HG02678 (cell line): ENCODE measurements around the gene ANKRD36C.
"Not testable (repeated sequence)": the region's sequence is repeated elsewhere in the genome, so short reads cannot be mapped to it uniquely, and the experiment has no call there.

Experiments used
- ATAC-seq: cut with Tn5 transposase; IDR thresholded peaks from one replicate; pipeline ENCODE4 v1.9.1; 2021; ENCODE audit warnings: mild to moderate bottlenecking, moderate library complexity; ENCODE audit not compliant: unreplicated experiment

ANKRD36C gene

DNA sequence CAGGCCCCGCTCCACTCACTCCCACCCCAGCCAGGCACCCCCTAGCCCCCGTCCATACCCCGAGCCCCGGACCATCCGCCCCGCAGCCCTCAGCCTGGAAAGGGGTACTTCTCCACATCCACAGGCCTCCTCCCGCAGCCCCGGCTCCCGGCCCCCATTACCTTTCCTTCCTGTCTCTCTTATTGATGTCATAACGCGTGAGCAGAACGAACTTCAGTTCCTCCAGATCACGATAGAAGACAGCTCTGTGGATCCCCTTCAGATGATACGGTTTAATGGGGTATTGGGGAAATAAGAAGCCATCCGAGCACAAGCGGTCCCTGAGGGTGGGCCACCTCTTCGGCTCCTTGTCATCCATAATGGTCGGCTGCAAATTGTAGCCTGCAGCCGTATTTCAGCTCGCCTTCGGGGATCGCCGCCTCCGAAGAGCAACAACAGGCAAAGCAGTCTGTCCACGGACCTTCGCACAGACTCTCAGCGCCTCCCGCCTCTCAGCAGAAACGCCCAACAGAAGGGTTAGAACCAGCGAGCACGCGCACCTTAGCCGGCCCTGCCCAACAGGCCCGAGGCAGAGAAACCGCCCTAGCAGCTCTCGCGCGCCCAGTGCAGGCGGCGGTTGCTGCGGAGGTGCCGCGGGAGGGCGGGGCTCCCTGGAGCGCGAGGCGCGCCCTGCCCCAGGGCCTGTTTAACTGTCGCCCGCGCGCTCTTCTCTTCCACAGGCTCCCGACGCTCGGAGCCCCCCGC is at the start of gene ANKRD36C:
Gene ANKRD36C (minus strand): TSS at position 474 of the 744 bp plus-strand sequence. CDS start 116 bp downstream, at position 358.
- peak; percentile 93 for ATAC-seq

DNA sequence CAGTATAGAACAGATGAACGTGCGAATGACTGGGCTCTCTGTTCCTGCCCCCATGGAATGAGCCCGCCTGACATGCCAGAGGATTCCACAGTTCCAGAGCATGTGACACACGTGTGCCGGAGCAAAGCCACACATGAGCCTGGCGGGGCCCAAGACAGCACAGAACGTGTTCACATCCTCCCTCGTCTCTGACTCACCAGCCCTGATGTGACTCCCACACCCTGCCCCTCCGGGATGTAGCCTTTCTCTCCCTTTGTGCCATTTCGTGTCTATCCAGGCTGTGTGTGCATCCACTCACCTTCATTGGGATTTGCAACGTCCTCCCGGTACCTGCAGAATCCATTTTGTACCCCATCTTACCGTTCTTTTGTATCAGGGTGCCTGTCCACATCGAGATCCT is 43.9 kb upstream of the ANKRD36C start:
- ATAC-seq = not testable (repeated sequence)

DNA sequence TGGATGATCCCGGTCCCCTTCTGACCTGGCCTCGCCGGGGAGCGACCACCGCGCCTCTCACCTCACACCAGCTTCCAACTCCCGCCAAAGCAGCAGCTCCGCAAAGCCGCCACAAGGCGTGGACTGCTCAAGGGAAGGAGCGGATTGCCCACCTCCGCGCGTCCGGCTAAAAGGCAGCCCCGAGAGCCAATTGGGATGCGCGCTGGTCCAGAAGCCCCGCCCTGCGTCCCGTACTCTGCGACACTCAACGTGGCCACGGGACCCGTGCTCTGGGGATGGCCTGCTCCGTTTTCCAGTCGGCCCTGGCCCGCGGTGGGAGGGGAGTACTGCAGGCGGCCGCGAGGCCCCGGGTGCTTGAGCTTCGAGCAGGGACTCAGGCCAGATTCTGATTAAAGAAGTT is 43.2 kb upstream of the ANKRD36C start, which contains the start of gene GPAT2:
Gene GPAT2 (minus strand): TSS at position 125 of the 400 bp plus-strand sequence. CDS start 2,557 bp downstream, outside the sequence.
- peak; percentile 59 for ATAC-seq

DNA sequence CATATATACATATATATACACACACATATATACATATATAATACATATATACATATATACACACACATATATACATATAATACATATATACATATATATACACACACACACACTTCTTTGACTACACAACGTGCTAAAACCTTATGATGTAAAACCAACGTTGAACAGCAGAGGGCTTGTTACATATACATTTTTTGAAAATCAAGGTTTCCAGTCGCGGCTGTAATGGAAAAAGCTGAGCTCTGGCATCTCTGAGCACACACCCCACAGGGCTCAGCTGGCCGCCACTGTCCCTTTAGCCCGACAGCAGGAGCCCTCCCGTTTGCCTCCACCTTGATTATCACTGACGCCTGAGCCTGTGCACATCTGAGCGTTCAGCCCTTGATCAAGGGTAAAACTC is 42.4 kb upstream of the ANKRD36C start:
- not testable (repeated sequence) for ATAC-seq

DNA sequence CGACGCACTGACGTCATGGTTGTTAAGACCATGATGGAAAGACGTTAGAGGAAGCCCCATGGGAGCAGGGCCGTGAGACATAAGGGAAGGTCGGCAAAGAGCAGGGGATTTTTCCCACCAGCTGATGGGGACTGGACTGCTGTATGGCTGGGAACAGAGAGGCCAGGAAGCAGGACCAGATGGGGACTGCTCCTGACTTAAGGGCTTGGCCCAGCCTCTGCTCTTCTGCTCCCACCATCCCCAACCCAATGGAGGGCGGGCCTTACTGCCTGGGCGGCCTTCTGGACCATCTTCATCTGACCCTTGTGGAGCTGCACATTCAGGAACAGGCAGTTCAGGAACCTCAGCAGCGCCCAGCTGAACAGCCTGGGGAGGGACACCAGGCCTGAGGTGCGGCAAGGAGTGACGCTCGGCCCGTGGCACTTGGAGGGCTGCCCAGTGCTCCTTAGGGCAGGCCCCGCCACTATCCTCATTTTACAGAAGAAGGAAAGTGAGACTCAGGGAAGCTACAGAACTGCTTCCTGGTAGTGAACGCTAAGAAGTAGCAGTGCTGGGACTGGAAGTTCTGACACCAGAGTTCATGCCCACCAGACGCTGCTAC is 36.2 kb upstream of the ANKRD36C start:
- not testable (repeated sequence) for ATAC-seq

DNA sequence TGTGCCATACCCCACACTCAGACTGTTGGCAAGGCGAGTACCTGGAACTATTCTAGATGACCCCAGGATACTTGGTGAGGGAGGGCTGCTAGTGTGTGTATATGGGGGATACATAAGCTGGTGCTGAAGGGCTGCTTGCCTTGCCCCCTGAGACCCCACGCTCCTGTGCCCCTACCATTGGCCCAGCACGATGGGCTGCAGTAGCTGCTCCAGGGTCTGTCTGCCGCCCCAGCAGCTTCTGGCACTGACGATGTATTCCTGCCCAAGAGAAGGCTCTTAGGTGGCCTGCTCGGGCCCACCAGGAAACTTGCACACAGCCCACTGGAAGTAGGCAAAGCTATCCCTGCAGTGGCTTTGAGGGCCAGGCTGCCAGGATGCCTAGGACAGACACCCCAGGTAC is 34.1 kb upstream of the ANKRD36C start:
- ATAC-seq = not testable (repeated sequence)

DNA sequence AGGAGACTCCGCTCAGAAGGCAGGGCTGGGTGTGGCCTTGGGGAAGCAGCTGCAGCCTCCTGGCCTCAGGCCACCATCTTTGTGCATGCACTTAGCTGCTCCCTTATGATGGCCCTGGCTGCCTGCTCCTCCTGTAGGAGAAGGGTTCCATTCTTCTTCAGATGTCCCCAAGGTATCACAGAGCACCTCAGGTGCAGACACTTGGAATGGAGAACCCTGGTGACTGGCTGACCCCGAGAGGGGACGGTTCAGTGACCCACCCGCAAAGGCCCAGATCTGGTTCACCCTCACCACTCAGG is 33.5 kb upstream of the ANKRD36C start:
- ATAC-seq = no peak

DNA sequence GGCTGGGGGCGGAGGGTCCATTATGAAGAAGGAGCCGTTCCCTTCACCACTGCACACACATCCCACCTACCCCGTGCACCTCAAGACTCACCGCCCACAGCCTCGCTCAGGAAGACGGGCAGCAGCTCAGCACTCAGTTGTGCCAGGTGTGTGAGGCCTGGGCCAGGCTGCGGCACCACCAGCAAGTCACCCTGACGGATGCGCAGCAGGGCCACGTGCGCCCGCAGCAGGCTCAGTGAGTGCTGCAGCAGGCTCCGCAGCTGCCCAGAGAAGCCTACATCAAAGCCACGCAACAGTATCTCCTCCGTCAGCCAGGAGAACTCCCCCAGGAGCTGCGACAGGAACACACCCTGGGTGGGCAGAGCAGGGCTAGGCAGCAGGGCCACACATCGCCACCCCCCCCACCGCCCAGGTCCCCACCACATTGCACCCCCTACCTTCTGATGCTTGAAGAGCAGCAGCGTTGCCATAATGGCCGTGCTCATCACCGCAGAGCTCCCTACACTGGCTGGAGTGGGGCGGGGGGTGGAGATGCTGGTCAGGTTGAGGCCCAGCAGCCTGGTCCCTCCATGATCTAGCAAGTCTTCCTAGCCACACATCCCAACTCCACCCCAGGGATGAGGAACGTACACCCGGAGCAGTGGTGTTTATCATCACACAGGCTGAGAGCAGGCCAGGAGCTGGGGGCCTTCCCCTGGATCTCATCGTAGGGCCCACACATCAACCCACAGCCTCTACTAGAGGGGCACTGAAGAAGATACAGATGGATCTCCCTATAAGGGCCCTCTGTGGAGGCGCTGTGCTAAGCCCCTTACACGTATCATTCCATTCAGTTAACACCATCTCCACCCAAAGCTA is 32.9 kb upstream of the ANKRD36C start:
- no peak for ATAC-seq

DNA sequence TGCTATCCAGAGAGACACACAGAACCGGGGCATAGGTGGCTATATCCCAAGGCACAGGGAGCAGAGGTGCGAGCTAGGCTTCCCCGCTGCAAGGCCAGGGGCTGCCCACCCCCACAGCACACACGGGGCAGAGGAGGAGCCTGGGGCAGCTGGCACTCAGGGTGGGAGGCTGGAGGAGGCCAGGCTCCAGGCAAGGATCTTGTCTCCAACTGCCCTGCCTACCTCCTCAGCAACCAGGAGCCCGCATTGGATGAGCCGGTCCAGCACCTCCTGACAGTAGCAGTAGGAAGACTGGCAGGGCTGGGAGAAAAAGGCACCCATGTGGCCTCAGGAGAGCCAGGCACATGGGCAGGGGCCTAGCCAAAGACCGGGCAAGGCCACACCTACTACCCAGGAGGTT is 32.1 kb upstream of the ANKRD36C start:
- ATAC-seq = not testable (repeated sequence)

DNA sequence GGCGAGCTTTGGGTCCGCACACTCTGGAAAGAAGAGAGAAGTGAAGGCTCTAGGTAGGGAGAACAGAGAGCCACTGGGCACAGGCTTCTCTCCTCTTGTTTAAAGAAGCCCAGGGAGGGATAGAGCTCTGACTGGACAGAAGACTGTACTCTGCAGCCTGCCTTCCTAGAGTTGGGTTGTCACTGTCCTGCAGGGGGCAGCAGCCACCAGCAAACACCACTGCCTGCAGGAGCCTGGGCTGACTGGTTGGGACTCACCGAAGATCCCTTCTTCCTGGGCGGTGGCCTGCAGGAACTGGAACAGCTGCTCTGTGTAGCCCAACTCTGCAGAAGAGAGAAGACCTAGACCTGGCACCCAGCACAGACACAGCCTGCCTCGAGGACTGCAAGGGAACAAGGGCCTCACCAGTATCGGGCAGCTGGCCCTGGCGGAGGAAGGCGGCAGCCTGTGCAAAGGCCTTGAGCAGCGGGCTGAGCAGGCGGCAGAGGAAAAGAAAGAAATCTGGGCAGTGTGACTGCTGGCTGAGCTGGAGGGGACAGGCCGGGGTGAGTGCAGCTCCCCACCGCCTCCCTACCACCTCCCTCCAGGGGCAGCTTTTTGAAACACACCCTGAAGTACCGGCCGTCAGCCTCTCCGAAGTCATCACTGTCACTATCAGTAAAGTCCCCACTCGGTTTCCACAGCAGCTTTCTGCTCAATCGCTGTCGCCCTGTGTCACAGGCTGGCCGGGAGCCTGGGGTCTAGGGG is 31.2 kb upstream of the ANKRD36C start:
- ATAC-seq = peak; percentile 74

DNA sequence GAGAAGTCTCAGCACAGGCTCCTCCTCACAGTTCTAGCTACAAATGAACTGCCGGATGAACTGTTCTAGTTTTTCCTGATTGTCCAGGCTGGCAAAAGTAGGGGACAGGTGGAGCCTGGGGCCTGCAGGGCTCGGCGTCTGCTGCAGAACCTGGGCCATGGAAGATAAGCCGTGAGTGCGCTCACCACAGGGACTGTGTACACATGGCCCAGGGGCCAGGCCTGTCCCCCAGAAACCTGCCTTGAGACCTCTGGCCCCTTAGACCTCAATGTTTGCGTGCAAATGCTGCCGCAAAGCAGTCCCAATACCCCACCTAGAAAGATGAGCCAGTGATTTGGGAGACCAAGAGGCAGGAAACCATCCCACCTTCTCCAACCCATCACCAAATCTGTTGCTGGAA is 30.5 kb upstream of the ANKRD36C start:
- not testable (repeated sequence) for ATAC-seq

DNA sequence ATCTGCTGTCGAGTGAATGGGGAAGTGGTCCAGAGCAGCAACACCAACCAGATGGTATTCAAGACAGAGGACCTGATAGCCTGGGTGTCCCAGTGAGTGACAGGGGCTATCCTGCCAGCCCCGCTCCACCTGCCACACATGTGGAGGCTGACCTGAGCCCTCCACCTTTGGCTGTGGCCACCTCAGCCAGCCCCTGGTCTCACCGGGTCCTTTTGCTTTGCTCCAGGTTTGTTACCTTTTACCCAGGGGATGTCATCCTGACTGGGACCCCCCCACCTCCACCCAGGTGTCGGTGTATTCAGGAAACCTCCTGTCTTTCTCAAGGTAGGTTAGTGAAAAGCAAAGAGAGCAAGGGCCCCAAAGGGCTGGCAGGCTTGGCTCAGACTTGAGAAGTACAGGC is 29.5 kb upstream of the ANKRD36C start:
- ATAC-seq = not testable (repeated sequence)

DNA sequence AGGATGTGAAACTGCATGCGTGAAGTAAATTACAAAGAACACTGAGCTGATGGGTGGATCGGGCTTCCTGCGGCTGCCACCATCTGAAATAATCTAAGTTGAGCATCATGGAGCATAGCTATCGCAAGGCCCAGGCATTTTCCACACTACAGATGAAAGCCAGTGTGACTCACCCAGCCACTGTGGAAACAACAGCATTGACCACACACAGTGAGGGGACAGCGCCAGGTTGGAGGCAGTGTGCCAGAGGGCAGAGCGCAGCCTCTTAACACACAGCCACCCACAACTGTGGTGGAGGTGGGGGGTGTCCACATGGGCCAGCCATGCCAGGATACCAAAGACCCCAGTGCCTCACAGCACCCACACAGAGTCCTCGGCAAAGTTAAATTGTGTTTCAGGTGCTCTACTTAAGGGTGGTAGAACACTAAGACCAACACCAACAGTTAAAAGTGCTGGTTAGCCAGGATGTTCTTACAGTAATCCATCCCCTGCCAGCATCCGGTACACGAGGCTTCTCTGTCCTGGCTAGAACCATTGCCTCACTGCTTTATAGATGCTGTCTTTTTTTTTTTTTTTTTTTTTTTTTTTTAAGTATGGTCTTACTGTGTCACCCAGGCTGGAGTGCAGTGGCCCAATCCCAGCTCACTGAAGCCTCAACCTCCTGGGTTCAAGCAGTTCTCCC is 28.4 kb upstream of the ANKRD36C start:
- ATAC-seq = not testable (repeated sequence)

DNA sequence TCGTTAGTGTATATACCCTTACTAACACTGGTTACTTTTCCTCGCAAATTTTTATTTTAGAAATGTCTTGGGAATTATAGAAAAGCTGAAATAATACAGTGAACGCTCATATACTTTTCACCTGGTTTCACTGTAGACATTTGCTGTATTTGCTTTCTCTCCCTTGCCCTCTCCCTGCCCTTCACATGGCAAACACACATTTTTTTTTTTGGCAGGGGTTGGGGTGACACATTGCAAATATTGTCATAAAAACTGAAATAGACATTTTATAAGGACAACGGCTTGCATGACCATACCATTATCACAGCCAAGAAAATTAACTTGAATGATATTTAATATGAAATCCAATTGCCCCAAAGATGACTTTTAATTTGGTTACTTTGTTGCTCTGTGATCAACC is 24.7 kb upstream of the ANKRD36C start:
- ATAC-seq = not testable (repeated sequence)

DNA sequence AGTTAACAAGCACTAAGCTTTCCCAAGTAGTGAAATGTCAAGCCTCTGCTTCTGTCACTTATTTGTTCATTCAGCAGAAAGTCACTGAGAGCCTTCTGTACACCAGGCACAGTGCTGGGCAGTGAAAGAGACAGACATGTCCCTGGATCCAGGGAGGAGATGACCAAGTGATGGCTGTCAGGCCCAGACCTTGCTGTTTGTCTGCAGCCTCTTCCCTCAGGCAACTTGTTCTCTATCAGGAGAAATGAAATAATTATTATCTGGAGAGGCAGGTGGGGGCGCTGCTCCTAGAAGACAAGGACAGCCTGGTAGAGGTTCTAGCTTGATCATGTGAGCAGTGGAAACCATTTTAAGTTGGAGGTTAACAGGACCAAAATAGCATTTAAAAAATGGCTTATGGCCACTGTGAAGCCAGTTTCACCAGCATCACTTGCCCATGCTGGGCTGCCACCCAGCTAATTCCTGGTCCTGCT is 21.2 kb upstream of the ANKRD36C start:
- not testable (repeated sequence) for ATAC-seq

DNA sequence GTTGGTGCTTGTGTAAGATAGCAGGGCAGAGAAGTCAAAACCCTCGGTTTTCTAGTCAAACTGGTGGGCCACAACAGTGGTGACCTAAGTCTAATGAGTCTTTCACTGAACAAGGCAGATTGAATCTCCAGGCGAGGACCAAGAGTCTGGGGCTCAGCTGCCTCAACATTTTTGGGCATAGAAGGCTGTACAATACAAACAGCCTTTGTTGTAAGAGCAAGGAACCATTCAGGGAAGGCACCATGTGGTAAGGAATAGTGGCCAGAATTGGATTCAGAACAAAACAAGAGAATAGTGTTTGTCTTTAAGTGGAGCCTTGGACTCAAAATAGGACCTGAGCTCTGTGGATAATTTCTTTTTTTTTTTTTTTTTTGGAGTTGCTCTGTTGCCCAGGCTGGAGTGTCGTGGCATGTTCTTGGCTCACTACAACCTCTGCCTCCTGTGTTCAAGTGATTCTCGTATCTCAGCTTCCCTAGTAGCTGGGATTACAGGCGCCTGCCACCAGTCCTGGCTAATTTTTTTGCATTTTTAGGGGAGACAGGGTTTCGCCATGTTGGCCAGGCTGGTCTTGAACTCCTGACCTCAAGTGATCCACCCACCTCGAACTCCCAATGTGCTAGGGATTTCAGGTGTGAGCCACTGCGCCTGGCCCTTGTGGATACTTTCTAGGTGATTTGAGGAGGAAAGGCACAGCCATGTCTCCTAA is 20.6 kb upstream of the ANKRD36C start:
- not testable (repeated sequence) for ATAC-seq

DNA sequence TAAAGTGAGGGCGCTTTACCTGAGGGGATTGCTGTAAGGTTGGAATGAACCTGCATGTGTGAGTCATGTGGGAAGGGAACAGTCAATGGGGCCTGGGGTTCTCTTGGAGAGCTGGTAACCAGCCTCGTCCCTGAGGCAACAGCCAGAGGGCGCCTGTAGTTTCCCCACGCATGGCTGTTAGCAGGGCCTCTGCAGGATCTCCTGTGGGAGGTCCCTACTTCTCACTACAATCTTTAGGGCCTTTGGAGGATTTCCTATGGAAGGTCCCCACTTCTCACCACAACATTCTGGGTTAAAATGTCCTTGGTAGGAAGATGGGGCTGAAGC is 19.5 kb upstream of the ANKRD36C start:
- ATAC-seq = peak; percentile 12

DNA sequence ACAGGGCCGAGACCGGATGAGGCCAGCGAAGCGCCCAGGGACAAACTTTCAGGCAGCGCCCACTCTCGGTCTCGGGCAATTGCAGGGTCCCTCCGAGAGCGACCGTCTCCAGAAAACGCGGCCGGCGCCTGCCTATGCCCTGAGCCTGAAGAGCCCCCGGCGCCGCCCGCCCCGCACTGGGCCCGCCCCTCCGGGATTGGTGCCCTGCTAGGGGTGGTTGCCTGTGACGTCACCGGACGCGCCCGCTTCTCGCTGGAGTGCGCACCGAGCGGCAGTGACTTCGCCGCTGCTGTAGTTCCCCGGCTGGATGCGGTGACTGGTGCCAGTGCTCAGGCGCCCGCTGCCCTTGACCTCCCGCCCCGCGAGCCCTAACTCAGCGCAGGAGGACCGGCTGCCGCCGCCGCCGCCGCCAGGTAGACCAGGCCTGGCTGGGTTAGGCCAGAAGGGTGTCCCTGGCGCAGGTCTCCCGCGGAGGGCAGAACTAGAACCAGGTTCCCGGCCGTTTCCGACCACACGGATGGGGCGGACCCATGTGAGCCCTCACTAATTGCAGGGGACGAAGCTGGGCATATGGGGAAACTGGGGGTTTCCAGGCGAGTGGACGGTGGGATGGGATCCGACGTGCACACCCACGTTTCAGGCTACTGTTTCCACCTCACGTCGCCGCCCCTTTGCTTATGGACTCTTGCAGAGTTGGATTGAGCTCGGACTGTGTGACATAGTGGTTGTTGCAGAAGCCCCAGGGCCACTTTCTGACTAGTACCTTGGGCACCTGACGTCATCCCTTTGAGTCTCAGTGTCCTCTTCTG is 18.9 kb upstream of the ANKRD36C start:
- ATAC-seq = peak; percentile 99

DNA sequence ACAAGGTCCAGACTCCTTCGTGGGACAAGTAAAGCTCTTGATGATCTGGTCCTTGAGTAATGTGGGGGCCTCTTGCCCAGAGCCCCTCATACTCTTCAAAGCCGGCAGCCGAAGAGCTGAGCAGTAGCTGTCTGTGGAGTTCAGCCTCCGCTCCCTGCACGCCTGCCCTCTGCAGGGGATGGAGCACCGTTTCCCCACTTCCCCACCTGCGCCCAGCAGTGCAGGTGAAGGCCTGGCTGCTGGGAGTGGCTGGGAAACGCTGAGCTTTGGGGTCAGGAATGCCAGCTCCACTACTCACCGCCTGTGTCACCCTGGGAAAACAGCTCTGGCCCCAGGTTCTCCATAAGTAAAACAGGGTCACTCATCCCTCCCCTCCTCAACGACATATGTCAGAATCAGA is 18.2 kb upstream of the ANKRD36C start:
- peak; percentile 9 for ATAC-seq
